WTC11 (cell line): Measurements from ENCODE around the gene HLCS.

Experiments
- CTCF ChIP-seq: fragments of 200-600 bp; IDR thresholded peaks from 2 replicates; pipeline ENCODE4 v1.8.0; 2022; ENCODE audit warnings: antibody characterized with exemption
- E2F1 ChIP-seq: sonication (generic); formaldehyde crosslinking; IDR thresholded peaks from 2 replicates; pipeline ENCODE4 v1.8.0; 2022; ENCODE audit warnings: mild to moderate bottlenecking, missing genetic modification reagents
- ETV6 ChIP-seq: sonication (generic); formaldehyde crosslinking; IDR thresholded peaks from 2 replicates; pipeline ENCODE4 v1.8.1; 2022; ENCODE audit warnings: mild to moderate bottlenecking, missing genetic modification reagents
- IRF1 ChIP-seq: sonication (generic); formaldehyde crosslinking; IDR thresholded peaks from 2 replicates; pipeline ENCODE4 v1.8.0; 2023; ENCODE audit warnings: missing genetic modification reagents
- JUN ChIP-seq: sonication (generic); formaldehyde crosslinking; IDR thresholded peaks from 2 replicates; pipeline ENCODE4 v1.8.0; 2023; ENCODE audit warnings: mild to moderate bottlenecking, missing genetic modification reagents
- MAX ChIP-seq: sonication (generic); formaldehyde crosslinking; IDR thresholded peaks from 2 replicates; pipeline ENCODE4 v1.8.0; 2022; ENCODE audit warnings: mild to moderate bottlenecking, missing genetic modification reagents
- MXD4 ChIP-seq: fragments of 250-450 bp; sonication (Bioruptor Pico); IDR thresholded peaks from 2 replicates; pipeline ENCODE4 v1.8.0; 2021; ENCODE audit warnings: mild to moderate bottlenecking, moderate library complexity, borderline replicate concordance
- NR2C2 ChIP-seq: sonication (generic); formaldehyde crosslinking; IDR thresholded peaks from 2 replicates; pipeline ENCODE4 v1.8.0; 2022; ENCODE audit warnings: mild to moderate bottlenecking, missing genetic modification reagents
- RELA ChIP-seq: sonication (generic); formaldehyde crosslinking; IDR thresholded peaks from 2 replicates; pipeline ENCODE4 v1.8.1; 2022; ENCODE audit warnings: missing genetic modification reagents, mild to moderate bottlenecking, borderline replicate concordance
- TEAD1 ChIP-seq: sonication (generic); formaldehyde crosslinking; IDR thresholded peaks from 2 replicates; pipeline ENCODE4 v1.8.0; 2022; ENCODE audit warnings: mild to moderate bottlenecking, missing genetic modification reagents
- TEAD4 ChIP-seq: sonication (generic); formaldehyde crosslinking; IDR thresholded peaks from 2 replicates; pipeline ENCODE4 v1.8.0; 2022; ENCODE audit warnings: mild to moderate bottlenecking, missing genetic modification reagents

GRCh38 chr21:36888466-36888865 is 78.0 kb downstream of the HLCS start:
- TF ChIP-seq CTCF (no peak), TEAD1 (CRISPR knock-in tag) (no peak), ETV6 (CRISPR knock-in tag) (no peak), MXD4 (CRISPR knock-in tag) (no peak), IRF1 (no peak), E2F1 (CRISPR knock-in tag) (no peak), TEAD4 (CRISPR knock-in tag) (no peak), JUN (CRISPR knock-in tag) (no peak), RELA (CRISPR knock-in tag) (no peak), NR2C2 (CRISPR knock-in tag) (no peak), MAX (CRISPR knock-in tag) (no peak)
